NCI-H69 (cell line): ENCODE data around the gene CNST.
"Not testable (repeated sequence)": the region's sequence is repeated elsewhere in the genome, so short reads cannot be mapped to it uniquely, and the experiment has no call there.

ENCODE experiments used
- DNase-seq: peaks from one replicate; lab custom pipeline; 2025; lab: John Stamatoyannopoulos, UW

CNST gene

DNA sequence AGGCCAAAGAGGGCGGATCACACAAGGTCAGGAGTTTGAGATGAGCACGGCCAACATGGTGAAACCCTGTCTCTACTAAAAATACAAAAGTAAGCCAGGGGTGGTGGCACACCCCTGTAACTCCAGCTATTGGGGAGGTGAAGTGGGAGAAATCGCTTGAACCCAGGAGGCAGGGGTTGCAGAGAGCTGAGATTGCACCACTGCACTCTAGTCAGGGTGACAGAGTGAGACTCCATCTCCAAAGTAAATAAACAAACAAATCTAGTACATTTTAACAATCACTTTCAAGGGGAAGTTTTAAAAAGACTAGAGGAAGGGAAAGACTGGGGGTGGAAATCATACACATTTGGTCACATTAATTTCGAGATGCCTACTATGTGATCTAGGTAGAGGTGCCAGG is 6.9 kb upstream of the CNST start:
- DNase-seq = no peak

DNA sequence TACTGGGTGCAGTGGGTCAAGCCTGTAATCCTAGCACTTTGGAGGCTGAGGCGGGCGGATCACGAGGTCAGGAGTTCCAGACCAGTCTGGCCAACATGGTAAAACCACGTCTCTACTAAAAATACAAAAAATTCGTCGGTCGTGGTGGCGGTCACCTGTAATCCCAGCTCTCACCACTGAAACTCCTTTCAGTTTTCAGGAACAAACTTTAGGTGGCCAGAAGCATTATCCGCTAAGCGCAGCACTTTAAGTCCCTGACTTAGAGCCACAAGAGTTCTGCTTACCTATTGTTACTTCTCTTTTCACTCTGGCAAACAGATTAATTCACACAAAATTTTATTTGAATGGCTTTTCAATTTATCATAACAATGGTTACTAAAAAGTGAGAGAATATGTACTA is 5.4 kb upstream of the CNST start:
- not testable (repeated sequence) for DNase-seq

DNA sequence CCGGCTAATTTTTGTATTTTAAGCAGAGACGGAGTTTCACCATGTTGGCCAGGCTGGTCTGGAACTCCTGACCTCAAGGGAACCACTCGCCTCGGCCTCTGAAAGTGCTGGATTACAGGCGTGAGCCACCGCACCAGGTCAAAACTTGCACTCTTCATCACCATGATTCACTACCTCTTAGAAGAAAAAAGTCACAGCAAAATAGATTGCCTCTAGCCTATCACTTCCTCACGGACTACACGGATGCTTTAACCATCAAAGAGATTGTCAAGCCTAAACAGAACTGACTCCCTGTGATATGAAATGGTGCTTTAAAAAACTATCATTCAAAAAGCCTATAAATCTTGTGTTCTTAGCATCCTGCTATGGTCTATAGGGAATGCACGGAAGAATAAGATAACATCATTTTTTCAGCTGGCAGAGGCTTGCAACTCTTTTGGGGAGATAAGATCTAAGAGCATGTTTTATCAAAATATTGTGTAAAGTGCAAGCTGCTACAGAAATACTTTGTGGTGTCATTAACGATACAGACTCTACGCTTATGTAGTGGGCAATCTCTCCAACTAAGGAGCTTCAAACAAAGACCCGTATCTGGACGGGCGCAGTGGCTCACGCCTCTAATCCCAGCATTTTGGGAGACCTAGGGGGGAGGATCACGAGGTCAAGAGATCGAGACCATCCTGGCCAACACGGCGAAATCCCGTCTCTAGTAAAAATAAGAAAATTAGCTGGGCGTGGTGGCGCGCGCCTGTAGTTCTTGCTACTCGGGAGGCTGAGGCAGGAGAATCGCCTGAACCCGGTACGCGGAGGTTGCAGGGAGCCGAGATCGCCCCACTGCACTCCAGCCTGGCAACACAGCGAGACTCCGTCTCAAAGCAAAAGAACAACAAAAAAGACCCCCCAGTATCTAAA is 1.2 kb upstream of the CNST start:
- DNase-seq = peak; percentile 45

DNA sequence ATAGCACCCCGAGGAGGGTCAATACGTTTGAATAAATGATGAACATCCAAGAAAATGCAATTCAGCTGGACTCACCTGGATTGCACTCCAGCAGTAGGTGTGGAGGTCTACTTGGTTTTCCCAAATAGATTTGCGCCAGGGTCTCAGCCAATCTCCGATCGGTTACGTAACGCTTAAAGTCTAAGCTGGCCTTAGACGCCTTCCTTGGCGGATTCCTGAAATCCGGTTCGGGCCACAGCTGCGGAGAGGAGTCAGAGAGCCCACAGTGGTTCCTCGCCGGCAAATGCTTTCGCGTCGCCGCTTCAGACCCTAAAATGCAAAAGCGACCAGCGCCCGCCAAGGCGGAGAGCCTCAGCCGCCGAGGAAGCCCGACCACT is 517 bp upstream of the CNST start:
- peak; percentile 75 for DNase-seq

DNA sequence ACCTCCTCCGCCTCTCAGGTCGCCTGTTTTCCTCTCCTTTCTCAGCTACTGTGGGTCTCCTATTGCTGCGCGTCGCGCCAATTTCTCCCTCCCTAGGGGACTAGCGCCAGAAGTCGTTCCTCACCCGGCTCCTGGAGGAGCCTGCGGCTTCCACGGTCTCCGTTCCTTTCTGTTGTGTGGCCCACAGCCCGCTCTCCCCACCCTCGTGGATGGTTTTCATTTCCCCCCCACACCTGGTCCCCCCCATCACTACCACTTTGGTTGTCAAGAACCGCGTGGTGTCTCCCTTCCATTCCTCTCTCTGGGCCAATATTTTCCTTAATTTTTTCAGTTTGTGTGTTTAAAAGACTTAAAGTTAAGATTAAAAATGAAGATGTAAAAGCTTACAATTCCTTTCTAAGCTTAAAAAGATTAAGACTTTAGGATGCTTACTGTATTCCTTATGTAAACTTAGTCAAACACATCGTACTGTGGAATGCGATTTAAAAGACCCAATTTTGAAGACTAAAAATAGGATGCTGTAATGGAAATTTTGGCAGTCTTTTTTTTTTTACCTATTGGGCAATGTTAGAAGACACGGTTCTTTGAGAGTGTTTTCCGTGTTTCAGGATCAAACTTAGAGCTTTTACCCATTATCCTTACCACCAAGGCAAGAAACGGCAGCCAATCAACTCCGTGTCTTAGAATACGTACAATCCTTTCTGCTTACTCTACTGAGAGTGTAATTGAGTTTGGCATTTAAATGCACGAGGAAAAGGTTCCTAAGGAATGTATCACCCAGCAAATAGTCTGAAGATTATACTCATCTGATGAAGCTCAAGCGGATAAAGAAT is 773 bp downstream of the CNST start:
- peak; percentile 50 for DNase-seq

- DNase-seq = no peak
Observed at GRCh38 chr1:246567646-246568235, 1.5 kb downstream of the CNST start.

GRCh38 chr1:246569248-246570238 is 3.3 kb downstream of the CNST start:
- peak; percentile 89 for DNase-seq

DNA sequence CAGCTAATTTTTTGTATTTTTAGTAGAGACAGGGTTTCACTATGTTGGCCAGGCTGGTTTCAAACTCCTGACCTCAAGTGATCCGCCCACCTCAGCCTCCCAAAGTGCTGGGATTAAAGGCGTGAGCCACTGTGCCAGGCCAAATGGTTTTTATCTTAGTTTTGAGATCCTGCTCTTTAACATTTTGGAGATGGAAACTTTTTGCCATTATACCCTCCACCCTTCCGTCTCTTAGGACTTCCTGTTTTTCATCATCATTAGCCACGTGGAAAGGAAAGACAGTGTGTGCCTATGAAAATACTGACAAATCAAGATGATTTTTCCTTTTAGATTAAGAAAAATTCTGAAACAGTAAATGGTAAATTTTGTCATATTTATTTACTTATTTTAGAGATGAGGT is 5.1 kb downstream of the CNST start:
- not testable (repeated sequence) for DNase-seq

DNA sequence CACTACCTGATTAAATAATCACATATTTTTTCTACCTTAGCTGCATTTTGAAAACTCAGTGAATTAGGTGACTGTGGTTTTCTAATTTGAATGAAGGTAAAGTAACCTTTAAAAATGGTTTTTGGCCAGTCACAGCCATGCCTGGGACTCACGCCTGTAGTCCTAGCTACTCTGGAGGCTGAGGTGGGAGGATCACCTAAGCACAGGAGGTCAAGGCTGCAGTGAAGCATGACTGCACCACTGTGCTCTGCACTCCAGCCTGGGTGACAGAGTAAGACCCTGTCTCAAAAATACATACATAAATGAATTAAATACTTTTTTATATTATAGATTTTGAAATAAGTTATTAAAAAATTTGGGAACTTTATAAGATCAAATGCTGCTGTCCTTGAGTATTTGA is 5.7 kb downstream of the CNST start:
- DNase-seq = no peak

DNA sequence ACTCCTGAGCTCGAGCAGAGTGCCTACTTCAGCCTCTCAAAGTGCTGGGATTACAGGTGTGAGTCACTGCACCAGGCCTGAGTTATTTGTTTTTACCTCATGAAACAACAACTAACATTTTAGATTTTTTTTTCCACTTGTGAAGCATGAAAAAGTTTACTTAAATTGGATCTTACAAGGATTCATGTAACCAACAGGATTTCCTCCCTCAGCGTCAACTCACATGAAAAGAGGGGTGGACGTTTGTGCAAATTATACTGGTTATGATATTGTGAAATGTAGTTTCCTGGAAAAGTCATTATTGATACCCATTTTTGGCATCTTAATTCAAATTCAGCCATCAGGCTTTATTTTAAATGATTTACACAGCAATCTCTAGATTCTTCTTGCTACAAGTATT is 6.5 kb downstream of the CNST start:
- DNase-seq = no peak

DNA sequence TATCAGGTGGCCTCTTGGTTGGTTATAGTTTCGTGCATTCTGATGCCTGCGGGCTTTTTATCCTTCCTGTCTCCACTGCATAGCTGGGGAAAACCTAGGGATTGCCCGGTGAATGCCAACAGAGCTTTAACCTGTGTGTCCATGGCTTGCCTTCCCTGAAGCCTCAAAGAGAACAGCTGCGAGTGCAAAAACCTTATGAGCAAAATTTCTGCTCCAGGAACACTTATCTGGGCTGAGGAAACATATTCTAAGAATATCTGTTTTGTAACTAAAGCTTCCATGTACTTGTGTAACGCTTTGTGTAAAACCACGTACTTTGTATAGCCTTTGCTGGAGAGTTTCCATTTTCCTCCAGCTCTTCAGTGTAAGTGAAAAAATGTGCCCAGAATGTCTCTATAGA is 7.2 kb downstream of the CNST start:
- no peak for DNase-seq

- no peak for DNase-seq
Observed at GRCh38 chr1:246576709-246577032, 10.4 kb downstream of the CNST start.

DNA sequence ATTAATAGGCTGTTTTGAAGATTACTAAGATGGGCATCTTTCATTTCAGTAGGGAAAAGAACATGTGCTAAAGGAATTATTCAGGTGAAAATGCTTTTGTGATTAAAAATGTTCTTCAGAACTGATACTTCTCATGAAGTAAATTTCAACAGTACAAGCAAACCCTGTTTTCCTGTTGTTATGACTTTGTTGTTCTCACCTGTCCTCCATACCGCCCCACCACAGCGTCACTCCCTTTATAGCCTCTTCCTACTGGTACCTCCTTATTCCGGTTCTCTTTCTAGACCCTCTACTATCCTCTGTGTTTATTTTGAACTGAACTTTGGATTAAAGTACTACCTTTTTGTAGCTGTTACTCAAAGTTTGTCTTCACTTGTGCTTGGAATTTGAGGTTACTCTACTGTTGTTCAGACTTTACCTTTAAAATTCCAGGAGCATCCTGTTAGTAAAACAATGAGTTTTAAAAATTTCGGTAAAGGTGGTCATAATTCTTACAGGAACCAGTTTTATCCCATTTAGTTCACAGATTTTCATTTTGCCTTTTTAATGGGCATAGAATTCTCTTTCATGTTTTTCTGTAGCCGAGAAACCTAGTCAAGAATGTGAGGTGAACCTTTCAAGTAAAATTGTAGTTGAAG is 10.9 kb downstream of the CNST start:
- DNase-seq = no peak

- DNase-seq = no peak
Observed at GRCh38 chr1:246577720-246578106, 11.5 kb downstream of the CNST start.

DNA sequence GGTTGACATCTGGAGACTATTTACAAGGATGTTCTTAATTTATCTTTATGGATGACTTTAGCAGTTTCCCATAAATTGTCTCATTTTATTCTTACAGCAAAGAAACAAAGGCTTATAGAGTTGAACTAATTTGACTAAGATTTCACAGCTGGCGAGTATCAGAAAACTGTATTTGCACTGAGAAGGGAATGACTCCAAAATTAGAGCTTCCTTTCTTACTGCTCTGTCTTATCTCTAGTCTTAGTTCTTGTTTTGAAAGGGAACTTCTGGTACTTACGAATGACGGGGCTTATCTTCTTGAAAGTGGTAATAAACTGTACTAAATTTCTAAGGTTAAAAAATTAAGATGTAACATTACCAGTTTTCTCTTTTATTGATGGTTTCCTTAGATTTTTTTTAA is 13.6 kb downstream of the CNST start:
- no peak for DNase-seq

DNA sequence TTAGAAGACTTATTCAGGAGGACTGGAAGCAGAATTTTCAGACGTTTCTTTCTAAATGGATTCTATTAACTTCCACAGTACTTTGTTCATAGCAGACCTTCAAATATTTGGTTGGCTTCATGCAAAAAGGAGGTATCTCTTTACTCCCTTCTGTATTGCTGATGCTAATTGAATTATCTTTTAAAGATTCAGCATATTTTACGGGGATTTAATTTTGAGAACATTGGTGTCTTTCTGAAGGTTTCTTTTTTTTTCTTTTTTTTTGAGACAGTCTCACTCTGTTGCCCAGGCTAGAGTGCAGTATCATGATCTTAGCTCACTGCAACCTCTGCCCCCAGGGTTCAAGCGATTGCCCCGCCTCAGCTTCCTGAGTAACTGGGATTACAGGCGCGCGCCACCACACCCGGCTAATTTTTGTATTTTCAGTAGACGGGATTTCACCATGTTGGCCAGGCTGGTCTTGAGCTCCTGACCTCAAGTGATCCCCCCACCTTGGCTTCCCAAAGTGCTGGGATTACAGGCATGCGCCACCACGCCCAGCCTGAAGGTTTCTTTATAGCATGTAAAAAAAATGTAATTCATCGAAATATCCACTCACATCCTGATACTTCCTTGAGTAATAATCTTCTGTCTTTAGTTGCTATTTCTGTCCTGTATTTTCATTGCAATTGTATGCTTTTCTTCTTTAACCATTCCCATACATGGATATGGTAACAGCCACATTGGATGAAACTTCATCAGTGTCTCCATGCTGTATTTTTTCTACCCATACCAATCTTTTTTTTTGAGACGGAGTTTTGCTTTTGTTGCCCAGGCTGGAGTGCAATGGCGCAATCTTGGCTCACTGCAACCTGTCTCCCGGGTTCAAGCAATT is 14.5 kb downstream of the CNST start:
- DNase-seq = no peak

DNA sequence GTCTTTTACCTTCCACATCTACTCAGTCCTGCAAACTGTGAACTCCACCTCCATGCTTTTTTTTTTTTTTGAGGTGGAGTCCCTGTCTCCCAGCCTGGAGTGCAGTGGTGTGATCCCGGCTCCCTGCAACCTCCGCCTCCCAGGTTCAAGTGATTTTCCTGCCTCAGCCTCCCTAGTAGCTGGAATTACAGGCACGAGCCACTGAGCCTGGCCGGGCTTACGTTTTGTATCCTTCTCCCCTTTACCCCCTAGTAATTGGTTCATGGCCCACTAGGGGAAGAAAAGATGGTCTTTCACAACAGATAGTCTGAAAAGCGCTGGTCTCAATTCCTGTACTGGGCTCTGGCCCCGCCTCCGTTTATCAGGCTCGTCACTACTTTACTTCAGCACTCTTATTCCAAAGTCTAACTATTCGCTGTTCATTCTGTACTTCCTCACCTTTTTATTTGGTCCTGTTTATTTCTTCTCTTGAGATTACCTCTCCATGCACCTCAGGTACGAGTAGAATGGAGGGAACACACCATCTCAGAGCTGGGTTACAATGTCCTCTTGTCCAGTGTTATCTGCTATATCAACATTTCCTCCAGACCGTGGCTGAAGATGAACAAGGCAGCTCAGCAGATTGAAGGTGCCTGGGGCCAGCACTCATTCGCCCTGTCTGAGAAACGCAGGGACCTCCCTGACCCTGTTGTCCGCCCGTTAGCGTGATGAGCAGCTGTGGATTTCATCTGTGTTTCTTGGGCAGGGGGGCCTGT is 16.2 kb downstream of the CNST start:
- DNase-seq = peak; percentile 59

GRCh38 chr1:246583056-246583440 is 16.8 kb downstream of the CNST start:
- DNase-seq = no peak

GRCh38 chr1:246583448-246584185 is 17.4 kb downstream of the CNST start:
- DNase-seq = peak; percentile 97
